ENCODE data around the gene CACNA1I. TPM values are rescaled to one million over a fixed set of nuclear protein-coding genes. Genes with fewer than 3 reads are reported as not detected.
A peak's percentile ranks its signal among the peaks of the same experiment; 100 is the strongest.

CACNA1I gene
- total RNA-seq, 1 donor, result not detected

- no peak overlapping the region for H3K4me3 ChIP-seq (ENCODE audit: low read depth, low read length)
- no peak for TF ChIP-seq CTCF (IDR thresholded peaks at IDR 0.05; ENCODE audit: insufficient read depth, low read depth, low read length)
- no peak for DNase-seq (ENCODE audit: low read depth)
Measured at GRCh38 chr22:39617342-39617741, 46.8 kb downstream of the CACNA1I start.

GRCh38 chr22:39617970-39618757 is 47.6 kb downstream of the CACNA1I start:
- DNase-seq (ENCODE audit: low read depth), result no peak
- H3K4me3 ChIP-seq (ENCODE audit: low read depth, low read length), result no peak overlapping the region
- TF ChIP-seq CTCF (IDR thresholded peaks at IDR 0.05; ENCODE audit: insufficient read depth, low read depth, low read length), result no peak

- no peak for TF ChIP-seq CTCF (IDR thresholded peaks at IDR 0.05; ENCODE audit: insufficient read depth, low read depth, low read length)
- DNase-seq (ENCODE audit: low read depth), result no peak
- H3K4me3 ChIP-seq (ENCODE audit: low read depth, low read length), result no peak overlapping the region
Measured at GRCh38 chr22:39618996-39619530, 48.5 kb downstream of the CACNA1I start.

GRCh38 chr22:39620924-39621690 is 50.6 kb downstream of the CACNA1I start:
- no peak for DNase-seq (ENCODE audit: low read depth)
- no peak overlapping the region for H3K4me3 ChIP-seq (ENCODE audit: low read depth, low read length)
- no peak for TF ChIP-seq CTCF (IDR thresholded peaks at IDR 0.05; ENCODE audit: insufficient read depth, low read depth, low read length)

- no peak for TF ChIP-seq CTCF (IDR thresholded peaks at IDR 0.05; ENCODE audit: insufficient read depth, low read depth, low read length)
- no peak for DNase-seq (ENCODE audit: low read depth)
- H3K4me3 ChIP-seq (ENCODE audit: low read depth, low read length), result no peak overlapping the region
Measured at GRCh38 chr22:39621826-39622225, 51.3 kb downstream of the CACNA1I start.

GRCh38 chr22:39622881-39623367 is 52.4 kb downstream of the CACNA1I start:
- peak; percentile 23 for DNase-seq (ENCODE audit: low read depth)
- TF ChIP-seq CTCF (IDR thresholded peaks at IDR 0.05; ENCODE audit: insufficient read depth, low read depth, low read length), result peak; percentile 53
- no peak overlapping the region for H3K4me3 ChIP-seq (ENCODE audit: low read depth, low read length)

All from fibroblast of villous mesenchyme (primary cell).